DMS 273 treated with DMSO at 0.1 percent for 48 hours (cell line): ENCODE results near the gene RHBDL3.

Experiments used
- DNase-seq: peaks from one replicate; lab custom pipeline; 2025; lab: John Stamatoyannopoulos, UW

Gene RHBDL3

DNA sequence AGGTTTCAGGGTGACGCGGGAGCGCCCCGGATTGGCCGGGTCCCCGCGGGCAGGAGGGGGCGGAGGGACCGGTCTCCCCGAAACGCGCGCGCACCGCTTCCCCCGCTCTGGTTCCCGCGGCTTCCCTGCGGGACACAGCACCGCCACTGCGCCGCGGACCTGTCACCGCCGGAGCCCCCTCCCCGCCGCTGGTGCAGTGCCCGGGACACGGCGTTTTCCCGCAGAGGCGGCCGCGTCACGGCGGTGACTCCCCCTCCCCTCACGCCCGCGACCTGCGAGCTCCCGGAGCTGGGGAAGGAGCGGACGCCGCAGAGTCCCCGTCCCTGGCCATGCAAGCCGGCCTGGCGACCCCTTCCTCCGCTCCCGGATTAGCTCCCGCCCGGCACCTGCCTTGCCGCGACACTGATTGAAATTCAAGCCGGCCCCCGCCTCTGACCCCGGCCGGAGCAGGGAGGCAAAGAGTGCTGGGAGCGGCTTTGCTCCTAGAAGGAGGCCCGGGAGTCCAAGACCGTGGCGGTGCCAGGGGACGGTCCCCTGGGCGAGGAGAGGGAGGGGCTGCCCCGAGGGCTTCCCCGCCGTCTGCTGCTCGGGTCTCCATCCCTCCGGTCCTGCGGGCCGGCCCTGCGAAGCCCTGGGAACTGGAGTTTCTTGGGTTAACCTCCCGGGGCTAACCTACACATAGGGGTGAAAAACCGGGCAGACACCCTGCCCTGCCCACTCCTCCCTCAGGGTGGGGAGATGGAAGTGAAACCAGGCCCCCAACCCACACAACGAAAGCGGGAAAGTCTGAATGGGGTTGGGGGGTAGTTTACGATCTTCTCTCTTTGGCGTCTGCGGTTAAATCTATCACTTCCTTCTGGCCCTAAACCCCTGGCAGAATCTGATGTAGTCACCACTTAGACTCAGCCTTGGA, 1.0 kb downstream of the RHBDL3 start:
- DNase-seq, result no peak

DNA sequence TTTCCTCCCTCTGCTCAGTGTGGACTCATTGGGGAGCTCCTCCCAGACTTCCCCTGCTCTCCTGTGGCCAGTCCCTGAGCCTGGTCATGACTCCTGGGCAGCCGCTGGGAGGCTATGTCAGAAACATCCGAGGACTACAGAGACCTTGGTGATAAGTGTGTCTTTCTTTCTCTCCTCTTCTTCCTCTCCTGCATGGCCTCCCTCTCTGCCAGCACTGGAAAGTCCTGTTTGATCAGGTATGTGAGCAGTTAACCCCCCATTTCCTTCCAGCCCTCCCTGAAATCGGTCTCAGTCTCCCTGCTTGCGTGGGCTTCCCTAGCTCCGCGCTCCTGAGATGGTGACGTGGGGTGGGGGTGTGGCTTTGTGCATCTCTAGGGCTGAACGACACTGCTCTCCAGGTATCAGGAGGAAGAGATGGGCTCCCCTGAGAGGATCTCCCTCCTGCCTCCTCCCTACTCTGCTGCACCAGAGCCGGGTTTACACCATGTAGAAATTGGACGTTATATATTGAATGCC, 2.1 kb downstream of the RHBDL3 start:
- DNase-seq, result no peak

- no peak for DNase-seq
Measured at GRCh38 chr17:32268734-32269288, 3.2 kb downstream of the RHBDL3 start.

GRCh38 chr17:32269377-32269776, 3.7 kb downstream of the RHBDL3 start:
- DNase-seq, result no peak

DNA sequence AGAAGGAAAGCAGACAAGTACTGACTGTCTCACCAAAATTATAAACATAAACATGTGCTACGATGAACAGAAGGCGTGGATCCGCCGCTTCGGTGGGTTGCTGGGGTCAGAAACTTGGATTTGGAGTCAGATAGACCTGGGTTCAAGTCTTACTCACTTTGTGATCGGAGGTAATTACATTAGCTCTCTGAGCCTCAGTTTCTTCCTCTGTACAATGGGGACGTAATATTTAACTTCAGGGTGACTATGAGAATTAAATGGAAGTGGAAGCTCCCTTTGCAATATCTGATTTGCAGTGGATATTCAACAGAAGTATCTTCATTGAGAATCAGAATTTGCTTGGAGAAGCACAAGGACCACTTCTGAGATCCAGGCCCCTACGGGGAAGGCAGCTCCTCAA, 6.2 kb downstream of the RHBDL3 start:
- no peak for DNase-seq

DNA sequence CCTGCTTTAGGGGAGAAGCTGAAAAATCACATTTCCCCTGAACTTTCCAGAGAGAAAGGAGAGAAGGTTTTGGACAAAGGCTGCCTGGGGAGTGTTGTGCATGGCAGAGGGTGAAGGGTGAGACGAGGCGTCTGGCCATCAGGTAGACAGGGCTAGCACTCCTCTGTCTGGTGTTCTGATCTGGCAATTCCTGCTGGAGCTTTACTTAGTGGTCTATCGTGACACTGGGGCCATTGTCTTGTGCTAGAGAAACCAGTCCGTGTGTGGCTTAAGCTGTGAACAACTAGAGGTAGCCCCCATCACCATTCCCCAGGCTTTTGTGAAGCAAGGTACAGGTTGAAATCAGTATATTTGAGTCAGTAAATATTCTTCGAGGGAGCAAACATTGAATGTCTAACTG, 8.5 kb downstream of the RHBDL3 start:
- no peak for DNase-seq

- DNase-seq, result no peak
Measured at GRCh38 chr17:32274643-32275042, 9.0 kb downstream of the RHBDL3 start.

GRCh38 chr17:32275060-32276042, 9.7 kb downstream of the RHBDL3 start:
- DNase-seq, result peak; percentile 50

GRCh38 chr17:32276171-32276601, 10.6 kb downstream of the RHBDL3 start:
- no peak for DNase-seq

DNA sequence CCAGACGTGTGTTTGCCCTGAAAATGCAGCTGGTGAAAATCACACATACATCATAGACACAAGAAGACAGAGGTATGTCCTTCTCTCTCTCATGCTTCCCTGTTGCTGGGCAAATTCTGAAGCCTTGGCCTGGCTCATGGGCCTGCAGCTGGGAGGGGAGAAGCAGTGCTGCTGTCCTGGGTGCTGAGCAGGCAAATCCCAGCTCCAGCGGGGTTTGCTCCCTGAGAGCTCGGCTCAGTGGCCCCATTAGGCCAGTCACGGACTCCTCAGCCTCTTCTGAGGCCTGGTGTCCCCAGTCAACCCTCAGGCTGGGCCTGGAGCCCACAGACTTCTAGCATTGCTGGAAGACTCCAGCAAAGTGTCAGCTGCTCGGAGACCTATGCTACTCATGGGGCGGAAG, 11.7 kb downstream of the RHBDL3 start:
- no peak for DNase-seq

- DNase-seq, result no peak
Measured at GRCh38 chr17:32278815-32279214, 13.2 kb downstream of the RHBDL3 start.

GRCh38 chr17:32279891-32280716, 14.5 kb downstream of the RHBDL3 start:
- DNase-seq, result no peak

DNA sequence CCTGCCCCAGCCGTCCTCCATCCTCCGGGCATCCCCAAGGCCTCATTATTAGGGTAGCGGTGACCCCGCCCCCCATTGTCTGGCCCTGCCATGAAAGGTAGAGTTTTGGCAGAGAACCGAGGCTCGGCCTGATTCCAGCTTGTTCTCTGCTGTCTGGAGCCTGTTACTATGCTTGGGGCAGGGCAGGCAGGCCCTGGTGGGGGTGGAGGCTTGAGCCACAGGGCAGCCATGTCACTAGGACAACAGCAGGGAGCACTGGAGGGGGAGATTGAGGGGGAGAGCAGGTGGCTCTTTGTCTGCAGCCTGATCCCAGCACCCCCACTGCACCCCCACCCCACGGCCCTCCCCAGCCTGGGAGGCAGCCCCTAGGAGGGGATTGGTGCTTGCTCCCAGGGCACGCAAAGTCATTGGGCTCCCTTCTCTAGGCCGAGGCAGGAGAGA, 15.4 kb downstream of the RHBDL3 start:
- no peak for DNase-seq

DNA sequence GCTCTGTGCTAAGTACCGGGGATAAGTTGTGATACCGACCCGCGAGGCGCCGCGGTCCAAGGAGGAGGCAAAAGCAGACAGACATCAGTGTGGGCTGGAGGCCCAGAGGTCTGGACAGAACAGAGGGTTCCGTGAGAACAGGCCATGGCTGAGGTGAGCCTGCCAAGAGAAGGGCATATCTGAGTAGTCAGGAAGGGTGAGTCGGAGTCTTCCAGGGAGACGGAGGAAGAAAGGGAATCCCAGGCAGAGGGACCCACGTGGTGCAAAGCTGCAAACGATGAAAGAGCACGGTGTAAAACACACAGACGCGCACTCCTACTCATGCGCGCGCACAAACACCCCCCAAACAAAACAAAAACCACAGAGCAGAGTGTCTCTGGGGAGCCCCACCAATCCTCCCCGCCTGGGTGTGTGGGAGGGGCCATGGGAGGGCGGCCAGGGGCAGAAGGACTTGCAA, 18.1 kb downstream of the RHBDL3 start:
- no peak for DNase-seq

DNA sequence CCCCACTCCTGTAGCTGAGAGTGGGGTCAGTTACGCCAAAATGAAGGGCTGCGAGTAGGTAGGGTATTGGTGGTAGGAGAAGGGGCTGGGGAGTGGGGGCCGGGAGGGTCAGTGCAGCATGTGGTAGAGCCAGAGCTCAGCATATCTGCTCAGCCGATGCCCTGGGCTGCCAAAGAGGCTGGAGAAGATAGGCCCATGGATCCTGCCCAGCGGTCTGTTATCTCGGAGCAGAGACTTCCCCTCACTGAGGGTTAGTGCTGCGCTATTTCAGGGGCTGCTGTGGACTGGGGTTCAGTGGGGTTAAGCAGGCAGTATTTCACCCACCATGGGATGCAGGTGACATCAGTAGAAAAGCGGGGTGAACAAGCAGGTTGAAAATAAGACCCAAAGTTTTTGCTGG, 19.7 kb downstream of the RHBDL3 start:
- DNase-seq, result no peak

- no peak for DNase-seq
Measured at GRCh38 chr17:32285746-32286517, 20.3 kb downstream of the RHBDL3 start.

- DNase-seq, result no peak
Measured at GRCh38 chr17:32286518-32286900, 20.9 kb downstream of the RHBDL3 start.

DNA sequence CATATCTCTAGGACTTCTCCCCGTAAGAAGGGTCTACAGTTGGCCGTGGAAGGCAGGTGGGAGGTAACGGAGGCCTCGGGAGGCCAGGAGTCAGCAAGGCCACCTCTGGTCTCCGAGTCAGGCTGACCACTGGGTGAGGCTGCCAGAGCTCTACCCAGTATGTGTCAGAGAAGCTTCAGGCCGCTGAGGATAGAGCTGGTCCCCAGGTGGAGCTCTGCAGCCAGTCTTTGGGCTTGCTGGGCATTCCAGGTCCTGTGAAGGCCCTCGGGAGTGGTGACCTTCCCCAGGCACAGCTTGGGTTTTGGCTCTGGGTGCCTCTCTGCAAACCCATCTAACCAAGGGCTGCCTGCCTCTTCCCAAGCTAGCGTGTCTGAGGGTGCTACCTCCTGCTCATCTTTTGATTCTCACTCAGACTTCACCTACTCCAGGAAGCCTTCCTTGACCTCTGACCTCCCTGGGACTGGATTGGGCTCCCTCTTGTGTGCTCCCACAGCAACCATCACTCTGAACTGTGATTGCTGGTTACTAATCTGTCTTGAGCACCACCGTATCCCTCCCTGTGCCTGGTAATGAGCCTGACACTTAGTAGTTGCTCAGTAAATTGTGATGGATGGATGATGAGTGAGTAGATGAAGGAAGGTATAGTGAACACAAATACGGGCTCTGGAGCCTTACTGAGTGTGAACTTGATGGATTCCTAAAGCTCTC, 22.3 kb downstream of the RHBDL3 start:
- DNase-seq, result no peak

GRCh38 chr17:32288615-32289014, 23.0 kb downstream of the RHBDL3 start:
- no peak for DNase-seq
